Activated naive CD8-positive, alpha-beta T cell treated with anti-CD3 and anti-CD28 coated beads, Interleukin-2, amount 50 U/mL, for 16 hours (primary cell): ENCODE results near the gene THAP12.

Experiments used
- DNase-seq: peaks from one replicate; pipeline ENCODE4 v3.0.0-alpha.2; 2020; ENCODE audit warnings: low read depth, low spot score

The THAP12 gene

GRCh38 chr11:76307396-76307795 lies 73.5 kb downstream of the THAP12 start:
- DNase-seq, result no peak

GRCh38 chr11:76303399-76303798 lies 77.5 kb downstream of the THAP12 start:
- DNase-seq, result no peak

- no peak for DNase-seq
Measured at GRCh38 chr11:76302996-76303395, 77.9 kb downstream of the THAP12 start.
